Esophagus muscularis mucosa (tissue), 4 donors: ENCODE data around the gene FADS2.

Experiments used
- EP300 ChIP-seq: sonication (generic); formaldehyde crosslinking; IDR thresholded peaks from one replicate; pipeline ENCODE4 v1.6.1; 2017; ENCODE audit warnings: antibody characterized with exemption
- POLR2A ChIP-seq: fragments of 450-650 bp; IDR thresholded peaks from one replicate; pipeline ENCODE4 v1.6.1; 2017; ENCODE audit warnings: antibody characterized with exemption, moderate library complexity, mild to moderate bottlenecking, low read depth
- TF ChIP-seq, protein P1 (sequence below), 3 experiments: fragments of 200-600 bp in 2 of 3; fragments of 450-650 bp in 1 of 3; sonication (generic) in 2 of 3; IDR thresholded peaks; one replicate each; pipeline ENCODE4 v1.5.1; 2017 to 2019; ENCODE audit warnings: antibody characterized with exemption in 3 of 3, mild to moderate bottlenecking in 2 of 3, moderate library complexity in 1 of 3

DNA sequence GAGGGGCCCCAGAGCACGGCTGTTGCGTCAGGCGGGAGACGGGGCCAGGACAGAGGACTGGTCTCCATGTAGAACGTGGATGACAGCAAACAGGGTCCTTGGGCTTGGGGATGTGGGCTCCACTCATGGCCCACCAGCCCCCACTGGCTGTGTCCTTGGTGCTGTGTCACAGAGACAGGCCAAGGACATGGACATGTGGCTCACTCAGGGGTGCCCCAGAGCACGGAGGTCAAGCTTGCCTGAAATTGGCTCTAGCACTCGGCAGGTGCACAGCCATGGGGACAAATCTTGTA is 14.4 kb downstream of the FADS2 start:
- no peak for TF ChIP-seq POLR2A
- no peak for TF ChIP-seq EP300
- TF ChIP-seq, protein P1, sequence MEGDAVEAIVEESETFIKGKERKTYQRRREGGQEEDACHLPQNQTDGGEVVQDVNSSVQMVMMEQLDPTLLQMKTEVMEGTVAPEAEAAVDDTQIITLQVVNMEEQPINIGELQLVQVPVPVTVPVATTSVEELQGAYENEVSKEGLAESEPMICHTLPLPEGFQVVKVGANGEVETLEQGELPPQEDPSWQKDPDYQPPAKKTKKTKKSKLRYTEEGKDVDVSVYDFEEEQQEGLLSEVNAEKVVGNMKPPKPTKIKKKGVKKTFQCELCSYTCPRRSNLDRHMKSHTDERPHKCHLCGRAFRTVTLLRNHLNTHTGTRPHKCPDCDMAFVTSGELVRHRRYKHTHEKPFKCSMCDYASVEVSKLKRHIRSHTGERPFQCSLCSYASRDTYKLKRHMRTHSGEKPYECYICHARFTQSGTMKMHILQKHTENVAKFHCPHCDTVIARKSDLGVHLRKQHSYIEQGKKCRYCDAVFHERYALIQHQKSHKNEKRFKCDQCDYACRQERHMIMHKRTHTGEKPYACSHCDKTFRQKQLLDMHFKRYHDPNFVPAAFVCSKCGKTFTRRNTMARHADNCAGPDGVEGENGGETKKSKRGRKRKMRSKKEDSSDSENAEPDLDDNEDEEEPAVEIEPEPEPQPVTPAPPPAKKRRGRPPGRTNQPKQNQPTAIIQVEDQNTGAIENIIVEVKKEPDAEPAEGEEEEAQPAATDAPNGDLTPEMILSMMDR (IDR thresholded peaks at IDR 0.05), result no peak
